ENCODE measurements around the gene TBL1X.
"Not testable (repeated sequence)": the region's sequence is repeated elsewhere in the genome, so short reads cannot be mapped to it uniquely, and the experiment has no call there.

Gene TBL1X

GRCh38 chrX:9724711-9725110 is 259.9 kb downstream of the TBL1X start:
- no peak for DNase-seq

GRCh38 chrX:9728261-9728660 is 263.4 kb downstream of the TBL1X start:
- DNase-seq: no peak

GRCh38 chrX:9729171-9729885 is 264.5 kb downstream of the TBL1X start:
- no peak for DNase-seq

GRCh38 chrX:9730078-9730477 is 265.2 kb downstream of the TBL1X start:
- no peak for DNase-seq

GRCh38 chrX:9730752-9731151 is 265.9 kb downstream of the TBL1X start:
- no peak for DNase-seq

- DNase-seq: no peak
These were observed 272.5 kb downstream of the TBL1X start for GRCh38 chrX:9737363-9737762.

GRCh38 chrX:9738151-9738550 is 273.3 kb downstream of the TBL1X start:
- no peak for DNase-seq

- DNase-seq: no peak
These were observed 274.3 kb downstream of the TBL1X start for GRCh38 chrX:9739130-9739529.

- DNase-seq: no peak
These were observed 280.7 kb downstream of the TBL1X start for GRCh38 chrX:9745417-9746115.

- DNase-seq: no peak
These were observed 281.5 kb downstream of the TBL1X start for GRCh38 chrX:9746148-9746888.

- no peak for DNase-seq
These were observed 282.8 kb downstream of the TBL1X start for GRCh38 chrX:9747644-9748043.

- DNase-seq: no peak
These were observed 284.4 kb downstream of the TBL1X start for GRCh38 chrX:9749146-9749692.

- DNase-seq: no peak
These were observed 292.5 kb downstream of the TBL1X start for GRCh38 chrX:9757366-9757765.

GRCh38 chrX:9758021-9758638 is 293.3 kb downstream of the TBL1X start:
- DNase-seq: no peak

- no peak for DNase-seq
These were observed 294.5 kb downstream of the TBL1X start for GRCh38 chrX:9759337-9759736.

- no peak for DNase-seq
These were observed 300.3 kb downstream of the TBL1X start for GRCh38 chrX:9765072-9765736.

- no peak for DNase-seq
These were observed 300.9 kb downstream of the TBL1X start, which contains the start of gene GPR143 for GRCh38 chrX:9765737-9766097. Gene GPR143, minus strand, starts transcription at chrX:9765847. Its CDS starts 30 bp downstream, at chrX:9765817.

GRCh38 chrX:9767375-9767774 is 302.5 kb downstream of the TBL1X start:
- DNase-seq: no peak

- DNase-seq: not testable (repeated sequence)
These were observed 303.5 kb downstream of the TBL1X start for GRCh38 chrX:9768321-9768839.

GRCh38 chrX:9770319-9770718 is 305.5 kb downstream of the TBL1X start:
- no peak for DNase-seq

- DNase-seq: no peak
These were observed 308.1 kb downstream of the TBL1X start for GRCh38 chrX:9772943-9773342.

GRCh38 chrX:9775930-9776329 is 311.1 kb downstream of the TBL1X start:
- no peak for DNase-seq
